ENCODE measurements around the gene UBE2E2. TPM values are rescaled to one million over a fixed set of nuclear protein-coding genes. Genes with fewer than 3 reads are reported as not detected.
A peak's percentile ranks its signal among the peaks of the same experiment; 100 is the strongest.

UBE2E2 gene
- total RNA-seq, 1 donor from 2014 or later, result 46.6 TPM

- DNase-seq (ENCODE audit: extremely low read depth, low read depth, low spot score), result no peak
These were observed 257.9 kb downstream of the UBE2E2 start for GRCh38 chr3:23461069-23461468.

DNA sequence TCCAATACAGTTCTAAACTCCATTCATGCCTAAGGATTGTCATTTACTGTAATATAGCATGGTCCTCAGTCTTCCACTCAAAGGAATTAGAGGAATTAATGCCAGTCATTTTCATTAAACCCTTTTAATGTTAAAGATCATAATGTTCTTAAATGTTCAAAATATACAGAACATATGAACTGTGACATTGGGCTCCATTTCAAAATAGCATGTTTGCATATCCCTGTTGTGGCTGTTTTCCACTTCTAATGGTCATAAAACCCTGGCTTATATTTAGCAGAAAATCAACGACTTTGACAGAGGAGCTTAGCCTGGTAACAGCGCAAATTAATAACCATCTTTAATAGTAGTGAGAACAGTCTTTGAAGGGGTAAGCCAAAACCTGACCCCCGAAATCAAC is 260.7 kb downstream of the UBE2E2 start:
- DNase-seq (ENCODE audit: extremely low read depth, low read depth, low spot score), result no peak

DNA sequence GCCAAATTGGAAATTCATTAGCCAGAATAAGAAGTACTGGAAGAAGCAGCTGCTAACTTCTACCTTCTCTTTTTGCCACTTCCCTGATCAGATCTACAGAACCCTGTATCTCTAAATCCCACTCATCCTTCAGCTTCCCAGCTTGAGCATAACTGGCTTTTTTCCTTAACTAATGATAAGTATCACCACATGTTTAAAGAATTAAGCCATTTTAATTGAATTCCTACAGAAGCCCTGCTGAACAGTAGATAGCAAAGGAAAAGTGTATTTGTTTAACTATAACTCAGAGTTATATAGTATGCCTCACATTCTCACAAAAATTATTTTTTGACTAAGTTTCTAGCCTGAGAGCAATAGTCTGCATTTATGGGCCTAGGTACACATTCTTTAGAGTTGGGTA is 262.4 kb downstream of the UBE2E2 start:
- no peak for DNase-seq (ENCODE audit: extremely low read depth, low read depth, low spot score)

DNA sequence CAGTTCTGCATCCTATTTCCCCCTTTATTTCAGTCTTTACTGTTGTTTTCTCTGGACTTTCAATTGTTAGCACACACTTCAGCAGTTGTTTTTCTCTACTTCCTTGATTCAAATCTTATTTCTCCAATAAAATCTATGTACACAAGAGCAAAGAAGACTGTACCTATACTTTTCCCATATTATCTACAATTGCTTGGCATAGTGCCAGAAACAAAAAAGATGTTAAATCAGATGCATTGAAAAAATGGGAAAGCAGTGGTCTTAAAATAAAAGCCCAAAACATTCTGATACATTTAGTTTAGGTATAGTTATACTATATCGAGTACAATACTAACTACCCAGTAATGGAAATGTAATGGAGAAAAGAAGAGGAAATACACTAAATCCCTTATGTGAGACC is 265.1 kb downstream of the UBE2E2 start:
- no peak for DNase-seq (ENCODE audit: extremely low read depth, low read depth, low spot score)

GRCh38 chr3:23474580-23475357 is 271.6 kb downstream of the UBE2E2 start:
- DNase-seq (ENCODE audit: extremely low read depth, low read depth, low spot score), result no peak

- DNase-seq (ENCODE audit: extremely low read depth, low read depth, low spot score), result no peak
These were observed 272.3 kb downstream of the UBE2E2 start for GRCh38 chr3:23475446-23475845.

DNA sequence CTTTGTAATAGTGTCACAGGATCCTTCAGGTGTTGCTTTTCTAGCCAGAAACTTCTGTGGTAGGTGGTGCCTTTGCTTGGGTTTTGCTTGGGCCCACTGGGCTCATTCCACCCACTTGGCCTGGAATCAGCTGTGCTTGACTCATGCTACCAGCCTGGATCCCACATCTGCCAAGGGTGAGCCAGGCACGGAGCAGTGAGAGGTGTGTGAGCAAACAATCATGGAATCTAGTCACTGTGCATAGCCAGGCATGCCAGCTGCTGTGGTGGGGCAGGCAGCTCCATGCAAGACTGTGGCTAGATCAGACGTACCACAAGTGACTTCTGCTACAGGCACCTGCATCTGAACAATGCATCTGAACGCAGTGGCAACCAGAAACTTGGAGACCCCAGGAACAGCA is 275.9 kb downstream of the UBE2E2 start:
- no peak for DNase-seq (ENCODE audit: extremely low read depth, low read depth, low spot score)

GRCh38 chr3:23479615-23480328 is 276.6 kb downstream of the UBE2E2 start:
- no peak for DNase-seq (ENCODE audit: extremely low read depth, low read depth, low spot score)

DNA sequence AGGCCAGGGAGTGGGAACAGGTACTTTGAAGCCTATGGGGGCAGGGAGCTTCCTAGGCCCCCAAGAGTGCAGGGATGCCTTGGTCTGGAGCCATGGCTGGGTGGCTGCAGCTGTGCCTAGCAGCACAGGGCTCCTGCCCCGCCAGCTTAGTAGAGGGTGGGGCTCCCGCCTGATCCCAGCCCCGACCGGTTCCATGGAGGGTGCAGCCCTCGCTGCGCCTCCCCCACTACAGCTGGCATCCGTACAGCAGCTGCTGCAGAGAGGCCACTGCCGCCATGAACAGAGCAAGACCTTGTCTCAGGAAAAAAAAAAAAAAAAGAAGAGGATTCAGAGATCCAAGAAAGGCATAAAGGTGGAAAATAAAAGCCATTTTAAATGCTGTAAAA is 277.2 kb downstream of the UBE2E2 start:
- no peak for DNase-seq (ENCODE audit: extremely low read depth, low read depth, low spot score)

DNA sequence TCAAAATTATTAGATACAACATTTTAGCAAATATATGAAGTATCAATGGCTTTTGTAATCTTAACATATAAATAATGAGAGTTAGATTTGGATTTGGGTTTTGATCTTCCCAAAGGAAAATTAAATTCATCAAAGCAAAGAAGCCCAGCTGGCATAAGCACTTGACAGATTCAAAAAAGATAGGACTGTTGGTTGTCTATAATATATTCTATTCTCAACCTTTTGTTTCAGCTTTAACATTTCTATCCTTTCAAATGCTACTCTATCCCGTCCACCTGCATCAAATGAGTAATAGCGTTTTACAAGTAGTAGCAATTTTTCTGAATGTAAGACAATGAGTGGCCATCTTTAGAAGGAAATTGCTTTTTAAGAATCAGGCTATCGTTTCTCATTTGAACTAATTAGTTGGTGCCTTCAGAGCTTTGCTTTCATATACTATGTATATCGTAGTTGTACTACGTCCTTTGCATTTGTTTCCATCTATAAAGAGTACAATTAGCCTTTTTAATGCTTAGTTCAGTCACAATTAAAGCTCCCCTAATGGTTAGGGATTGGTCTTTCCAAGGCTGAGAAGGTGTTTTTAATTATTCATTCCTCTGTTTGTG is 278.0 kb downstream of the UBE2E2 start:
- DNase-seq (ENCODE audit: extremely low read depth, low read depth, low spot score), result no peak

DNA sequence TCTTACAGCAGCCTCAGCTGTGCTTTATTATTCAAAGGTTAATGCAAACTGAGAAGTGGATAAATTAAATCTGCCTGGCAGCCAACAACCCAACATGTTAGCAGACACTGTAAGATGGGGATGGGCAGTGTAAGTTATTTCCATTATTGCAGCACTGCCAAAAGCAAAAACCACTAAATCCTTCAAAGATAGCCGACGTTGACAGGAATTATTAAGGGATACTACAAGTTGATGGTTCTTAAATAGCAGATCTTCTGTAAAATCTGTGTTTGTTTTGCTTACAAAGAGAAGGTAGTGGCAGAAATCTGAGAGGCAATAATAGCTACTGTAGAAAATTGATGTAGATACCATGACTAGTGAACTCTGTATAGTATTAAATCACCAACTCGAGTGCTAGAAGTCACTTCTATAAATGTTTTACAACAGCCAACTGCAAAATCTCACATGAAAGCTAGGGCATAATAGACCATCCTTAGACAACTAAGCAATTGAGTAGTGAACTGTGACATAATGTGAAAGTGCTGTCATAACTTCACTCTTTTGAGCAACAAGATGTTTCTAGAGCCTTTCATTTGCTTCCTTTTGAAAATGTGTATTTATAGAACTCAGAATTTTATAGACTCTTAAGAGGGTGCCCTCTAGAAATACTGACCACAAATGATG is 278.6 kb downstream of the UBE2E2 start:
- DNase-seq (ENCODE audit: extremely low read depth, low read depth, low spot score), result no peak

- no peak for DNase-seq (ENCODE audit: extremely low read depth, low read depth, low spot score)
These were observed 281.3 kb downstream of the UBE2E2 start for GRCh38 chr3:23484386-23484785.

DNA sequence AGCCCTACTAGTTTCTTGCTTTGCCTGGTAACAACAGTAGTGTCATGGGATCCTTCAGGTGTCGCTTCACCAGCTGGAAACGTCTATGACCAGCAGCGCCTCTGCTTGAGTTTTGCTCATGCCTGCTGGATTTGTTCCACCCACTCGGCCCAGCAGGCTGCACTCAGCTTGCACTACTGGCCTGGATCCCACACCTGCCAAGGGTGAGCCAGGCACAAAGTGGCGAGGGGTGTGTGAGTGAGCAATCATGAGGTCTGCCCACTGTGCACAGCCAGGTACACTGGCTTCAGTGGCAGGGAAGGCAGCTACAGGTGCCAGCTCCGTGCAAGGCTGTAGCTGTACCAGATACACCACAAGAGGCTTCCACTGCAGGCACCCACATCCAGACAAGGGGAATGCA is 282.8 kb downstream of the UBE2E2 start:
- no peak for DNase-seq (ENCODE audit: extremely low read depth, low read depth, low spot score)

GRCh38 chr3:23487015-23487414 is 283.9 kb downstream of the UBE2E2 start:
- DNase-seq (ENCODE audit: extremely low read depth, low read depth, low spot score), result no peak

- DNase-seq (ENCODE audit: extremely low read depth, low read depth, low spot score), result no peak
These were observed 285.5 kb downstream of the UBE2E2 start for GRCh38 chr3:23488618-23489017.

GRCh38 chr3:23489300-23490158 is 286.4 kb downstream of the UBE2E2 start:
- DNase-seq (ENCODE audit: extremely low read depth, low read depth, low spot score), result no peak

DNA sequence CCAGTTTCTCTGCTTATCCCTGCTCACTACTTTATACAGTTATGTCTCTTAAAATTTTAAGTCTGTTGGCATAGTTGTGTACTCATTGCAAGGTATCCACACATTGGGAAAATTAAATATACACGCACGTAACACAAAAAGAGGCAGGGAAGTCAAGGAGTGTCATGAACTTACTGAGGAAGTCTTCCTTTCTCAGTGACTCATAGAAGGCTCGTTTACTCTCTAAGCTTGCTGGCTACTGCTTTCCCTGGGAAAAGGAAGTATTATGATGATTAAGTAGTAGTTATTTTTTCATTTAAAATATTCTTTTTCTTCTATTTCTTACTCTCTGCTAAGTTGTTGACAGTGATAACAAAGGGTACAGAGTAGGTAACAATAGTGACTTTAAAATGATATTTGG is 287.3 kb downstream of the UBE2E2 start:
- peak; percentile 52 for DNase-seq (ENCODE audit: extremely low read depth, low read depth, low spot score)

DNA sequence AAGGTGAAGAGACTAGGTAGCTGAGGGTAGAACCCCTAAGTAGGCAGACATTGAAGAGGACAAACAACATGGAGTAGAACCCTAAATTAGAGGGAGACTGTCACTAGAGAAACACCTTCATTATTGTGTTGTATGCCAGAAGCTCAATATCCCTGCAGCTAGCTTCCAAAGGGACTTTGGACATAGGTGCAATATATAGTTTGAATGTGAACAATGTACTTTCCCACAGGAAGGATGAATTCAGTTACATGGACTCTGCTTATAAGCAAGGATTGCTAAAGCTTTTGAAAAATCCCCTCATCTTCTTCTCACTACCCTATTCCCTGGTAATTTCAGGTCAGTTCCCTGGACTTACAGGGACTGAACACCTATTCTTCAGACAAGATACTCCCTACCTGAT is 288.9 kb downstream of the UBE2E2 start:
- DNase-seq (ENCODE audit: extremely low read depth, low read depth, low spot score), result no peak

- no peak for DNase-seq (ENCODE audit: extremely low read depth, low read depth, low spot score)
These were observed 290.8 kb downstream of the UBE2E2 start for GRCh38 chr3:23493889-23494288.

- DNase-seq (ENCODE audit: extremely low read depth, low read depth, low spot score), result no peak
These were observed 291.8 kb downstream of the UBE2E2 start for GRCh38 chr3:23494967-23495366.
